IPS DF 4.7 (cell line): ENCODE measurements around the gene PRKAR2B.
"Not testable (repeated sequence)": the region's sequence is repeated elsewhere in the genome, so short reads cannot be mapped to it uniquely, and the experiment has no call there.

Experiments
- DNase-seq: peaks from one replicate; pipeline ENCODE4 v3.0.0-alpha.2; 2013; ENCODE audit warnings: low spot score; ENCODE audit errors: extremely low read depth

PRKAR2B gene

DNA sequence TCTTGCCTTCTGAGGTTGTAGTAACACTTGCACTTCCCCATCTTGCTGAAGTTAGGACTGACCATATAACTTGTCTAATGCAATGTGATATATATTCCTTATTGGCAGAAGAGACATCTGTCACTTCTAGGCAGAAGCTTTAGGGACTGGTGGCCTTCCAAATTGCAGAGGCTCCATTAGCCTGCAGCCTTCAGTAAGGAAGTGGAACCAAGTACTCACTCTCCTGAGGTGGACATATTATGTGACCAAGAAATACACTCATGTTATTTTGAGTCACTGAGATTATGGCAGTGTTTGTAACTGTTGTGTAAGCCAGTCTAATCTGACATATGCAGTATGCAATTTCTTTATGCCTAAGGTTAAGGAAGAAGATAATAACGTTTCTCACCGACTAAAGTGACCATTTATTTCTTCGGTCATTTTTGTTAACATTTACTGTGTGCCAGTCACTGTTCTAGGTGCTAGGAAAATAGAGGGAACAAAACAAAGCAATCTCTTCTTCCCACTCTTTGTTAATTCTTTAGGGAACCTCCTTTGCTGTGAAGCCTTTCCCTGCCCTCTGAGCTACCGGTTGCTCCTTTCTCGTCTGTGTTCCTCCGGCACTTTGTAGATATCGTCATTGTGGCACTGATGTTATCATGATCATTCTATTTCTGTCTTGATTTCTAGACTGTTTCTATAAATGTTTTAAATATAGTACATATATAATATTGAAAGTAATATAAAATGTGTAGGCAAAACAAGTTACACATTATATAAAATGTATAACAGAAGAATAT lies 71.4 kb downstream of the PRKAR2B start:
- DNase-seq: no peak

- DNase-seq: no peak
Observed at GRCh38 chr7:107118109-107118900, 73.8 kb downstream of the PRKAR2B start.

DNA sequence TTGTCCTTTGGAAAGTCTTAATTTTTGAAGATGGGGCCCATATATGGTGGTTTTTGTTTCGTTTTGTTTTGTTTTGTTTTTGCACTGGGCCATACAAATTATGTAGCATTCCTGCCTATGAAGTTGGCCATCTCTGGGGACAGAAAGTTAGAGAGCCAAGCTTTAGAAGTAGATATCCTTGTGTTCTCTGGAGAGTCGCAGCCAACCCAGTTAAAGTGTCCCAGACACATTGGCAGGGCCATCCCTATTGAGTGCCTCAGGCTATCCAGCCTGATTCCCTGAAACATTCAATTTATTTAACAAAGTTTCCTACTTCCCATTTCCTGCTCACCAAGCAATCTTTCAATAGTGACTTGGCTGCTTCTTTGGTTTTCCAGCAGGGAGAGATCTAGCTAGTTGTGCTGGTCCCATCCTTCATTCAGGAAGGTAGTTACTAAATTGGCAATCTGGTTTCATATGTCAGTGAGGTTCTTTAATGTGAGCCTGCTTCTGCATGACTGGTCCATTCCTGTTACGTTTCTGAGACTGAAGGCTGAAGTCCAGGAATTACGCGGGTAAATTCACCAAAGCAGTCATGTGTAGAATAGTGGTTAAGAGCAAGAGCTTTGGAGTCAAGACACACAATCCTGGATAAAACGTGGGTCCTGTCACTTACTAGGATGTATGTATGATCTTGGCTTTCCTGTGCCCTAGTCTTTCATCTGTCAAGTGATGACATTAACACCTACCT lies 75.0 kb downstream of the PRKAR2B start:
- DNase-seq: no peak

DNA sequence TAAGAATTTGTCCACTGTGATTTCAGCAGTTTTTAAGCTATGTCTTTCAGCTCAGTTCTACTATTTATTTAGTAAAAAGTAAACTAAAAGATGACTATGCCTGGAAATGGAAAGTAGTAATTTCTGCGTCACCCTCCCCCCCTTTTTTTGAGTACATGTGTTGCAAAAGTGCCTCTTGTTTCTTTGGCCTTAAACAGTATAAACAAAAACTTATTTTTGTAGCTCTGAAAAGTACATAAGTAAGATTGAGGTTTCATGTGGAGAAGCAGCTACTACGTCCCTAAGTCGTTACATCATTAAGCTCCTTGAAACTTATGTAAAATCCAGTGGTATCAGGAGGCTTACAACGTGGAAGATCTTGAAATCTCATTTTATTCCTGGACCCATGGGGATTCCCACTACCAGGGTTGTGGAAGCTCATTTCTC lies 78.0 kb downstream of the PRKAR2B start:
- DNase-seq: no peak

DNA sequence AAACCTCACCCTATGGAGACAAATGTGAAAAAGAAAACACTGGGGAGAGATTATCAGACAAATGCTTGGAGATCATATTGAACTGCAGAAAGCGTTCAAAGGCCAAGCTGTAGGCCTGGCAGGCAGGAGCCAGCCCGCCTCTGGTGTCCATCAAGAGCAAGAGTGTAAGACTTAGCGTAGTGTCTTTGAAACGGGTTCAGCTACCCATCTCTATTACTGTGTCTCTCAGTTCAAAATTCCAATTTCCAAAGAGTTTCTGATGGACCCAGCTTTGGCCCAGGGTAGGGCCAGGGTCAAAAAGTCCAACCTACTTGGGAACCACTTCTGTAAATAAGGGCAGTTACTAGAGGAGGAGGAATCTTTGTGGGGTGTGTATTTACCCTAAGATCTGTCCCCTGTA lies 78.9 kb downstream of the PRKAR2B start:
- no peak for DNase-seq

DNA sequence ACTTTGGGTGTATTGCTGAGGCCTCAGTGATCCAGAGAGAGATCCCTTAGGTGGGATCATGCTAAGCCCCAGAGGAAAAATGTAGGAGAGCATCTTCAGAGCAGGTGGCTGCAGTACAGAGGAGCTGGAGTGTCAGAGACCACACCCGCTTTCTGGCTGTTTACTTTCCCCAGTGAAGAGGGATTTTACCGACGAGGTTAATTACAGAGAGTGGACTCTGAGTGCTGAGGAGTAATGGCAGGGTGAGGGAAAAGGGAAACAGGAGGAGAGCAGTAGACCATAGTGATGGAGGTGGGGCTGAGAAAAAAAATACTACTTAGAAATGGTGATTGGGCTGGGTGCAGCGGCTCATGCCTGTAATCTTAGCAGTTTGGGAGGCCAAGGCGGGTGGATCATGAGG lies 81.0 kb downstream of the PRKAR2B start:
- DNase-seq: no peak

GRCh38 chr7:107128217-107128616 lies 83.7 kb downstream of the PRKAR2B start:
- DNase-seq: no peak

DNA sequence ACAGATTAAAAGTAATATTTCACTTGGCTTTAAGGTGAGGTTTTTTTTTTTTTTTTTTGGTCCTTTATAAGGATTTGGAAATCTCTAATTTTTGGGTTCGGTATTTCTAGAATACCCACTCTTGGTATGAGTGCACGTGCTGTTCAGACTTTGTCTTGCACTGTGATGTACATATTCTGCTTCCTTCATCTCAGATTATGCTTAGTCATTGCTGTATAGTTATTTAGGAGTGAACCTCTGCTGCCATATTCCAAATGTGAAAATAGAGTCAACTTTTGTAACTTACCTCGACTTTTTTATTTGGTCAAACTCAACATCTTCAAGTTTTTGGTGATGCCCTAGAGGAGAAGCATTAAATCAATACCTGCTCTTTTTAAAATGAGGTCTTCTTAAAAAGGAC lies 84.2 kb downstream of the PRKAR2B start:
- no peak for DNase-seq

DNA sequence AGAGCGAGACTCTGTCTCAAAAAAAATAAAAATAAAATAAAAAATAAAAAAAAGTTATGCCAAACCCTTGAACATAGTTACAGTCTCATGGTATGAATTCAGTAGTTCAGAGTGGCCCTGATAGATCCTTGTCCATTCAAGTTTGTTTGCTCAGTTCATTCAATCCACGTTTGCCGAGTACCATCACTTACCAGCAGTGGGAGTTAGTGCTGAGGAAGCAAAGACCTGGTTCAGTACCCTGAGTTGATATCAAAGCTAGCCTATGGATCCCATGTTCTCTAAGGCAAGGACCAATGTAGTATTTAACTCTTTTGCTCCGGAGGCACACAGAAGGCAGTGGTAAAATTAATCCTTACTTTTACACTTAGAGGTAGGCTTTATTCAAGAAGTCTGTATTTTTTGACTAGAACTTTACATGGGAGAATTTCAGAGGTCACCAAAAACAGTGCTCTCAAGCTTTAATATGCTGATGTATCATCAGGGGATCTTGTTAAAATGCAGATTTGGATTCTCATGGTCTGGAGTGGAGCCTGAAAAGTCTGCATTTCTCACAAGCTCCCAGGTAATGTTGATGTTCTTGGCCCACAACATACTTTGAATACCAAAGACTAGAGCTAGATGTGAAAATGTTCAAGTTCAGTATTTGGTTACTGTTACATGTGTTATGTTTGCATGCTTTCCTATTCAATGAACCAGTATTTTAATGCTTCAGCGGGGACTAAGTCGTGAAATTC lies 86.1 kb downstream of the PRKAR2B start:
- peak; percentile 56 for DNase-seq

DNA sequence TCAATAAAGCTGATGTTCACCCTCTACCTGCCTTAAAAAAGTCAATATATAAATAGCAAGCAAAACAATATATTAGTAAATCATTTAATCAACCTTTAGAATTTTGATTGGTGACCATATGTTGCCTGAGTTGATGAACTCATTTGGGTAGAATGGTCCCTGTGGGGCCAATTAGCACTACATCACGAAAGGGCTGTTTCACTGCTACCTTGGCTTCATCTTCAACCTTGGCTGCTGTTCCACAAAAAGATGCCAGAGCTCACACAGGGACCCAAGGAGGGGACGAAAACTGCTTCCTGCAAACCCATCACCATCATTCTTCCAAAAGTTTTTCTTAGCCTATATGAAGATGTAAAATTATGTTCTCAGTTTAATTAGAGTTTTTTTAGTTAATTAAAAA lies 88.9 kb downstream of the PRKAR2B start:
- no peak for DNase-seq

- no peak for DNase-seq
Observed at GRCh38 chr7:107138696-107139420, 94.4 kb downstream of the PRKAR2B start.

DNA sequence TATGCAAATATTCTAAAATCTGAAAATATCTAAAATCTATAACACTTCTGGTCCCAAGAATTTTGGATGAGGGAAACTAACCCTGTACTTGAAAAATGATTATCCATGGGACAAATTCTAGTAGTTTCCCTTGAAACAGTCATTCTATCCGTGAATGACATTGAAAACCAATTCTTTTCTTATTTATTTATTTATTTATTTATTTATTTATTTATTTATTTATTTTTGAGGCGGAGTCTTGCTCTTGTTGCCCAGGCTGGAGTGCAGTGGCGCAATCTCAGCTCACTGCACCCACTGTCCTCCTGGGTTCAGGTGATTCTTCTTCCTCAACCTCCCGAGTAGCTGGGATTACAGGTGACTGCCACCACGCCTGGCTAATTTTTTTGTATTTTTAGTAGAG lies 99.4 kb downstream of the PRKAR2B start:
- not testable (repeated sequence) for DNase-seq

DNA sequence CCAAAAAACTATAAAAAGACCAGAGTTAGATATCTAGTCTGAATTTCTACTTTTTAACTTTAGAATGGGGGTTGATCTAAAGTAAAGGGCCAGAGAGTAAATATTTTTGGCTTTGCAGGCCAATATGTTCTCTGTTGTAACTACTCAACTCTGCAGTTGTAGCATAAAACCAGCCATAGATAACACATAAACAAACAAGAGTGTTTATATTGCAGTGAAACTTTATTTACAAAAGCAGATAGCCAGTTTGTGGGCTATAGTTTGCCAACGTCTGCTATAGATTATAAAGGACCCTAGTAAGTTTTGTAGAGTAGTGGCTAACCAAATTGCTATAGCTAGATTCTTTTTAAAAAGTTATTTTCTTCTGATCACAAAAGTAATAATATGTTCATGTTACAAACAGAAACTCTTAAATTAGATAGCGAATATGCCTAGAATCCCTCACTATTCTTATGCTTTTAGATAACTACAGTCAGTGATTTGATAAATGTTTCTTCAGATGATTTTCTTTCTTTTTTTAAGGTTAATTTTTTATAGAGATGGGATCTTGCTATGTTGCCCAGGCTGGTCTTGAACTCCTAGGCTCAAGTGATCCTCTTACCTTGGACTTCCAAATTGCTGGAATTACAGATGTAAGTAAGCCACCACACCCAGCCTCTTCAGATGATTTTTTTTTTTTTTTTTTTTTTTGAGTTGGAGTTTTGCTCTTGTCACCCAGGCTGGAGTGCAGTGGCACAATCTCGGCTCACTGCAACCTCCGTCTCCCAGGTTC lies 100.7 kb downstream of the PRKAR2B start:
- no peak for DNase-seq

DNA sequence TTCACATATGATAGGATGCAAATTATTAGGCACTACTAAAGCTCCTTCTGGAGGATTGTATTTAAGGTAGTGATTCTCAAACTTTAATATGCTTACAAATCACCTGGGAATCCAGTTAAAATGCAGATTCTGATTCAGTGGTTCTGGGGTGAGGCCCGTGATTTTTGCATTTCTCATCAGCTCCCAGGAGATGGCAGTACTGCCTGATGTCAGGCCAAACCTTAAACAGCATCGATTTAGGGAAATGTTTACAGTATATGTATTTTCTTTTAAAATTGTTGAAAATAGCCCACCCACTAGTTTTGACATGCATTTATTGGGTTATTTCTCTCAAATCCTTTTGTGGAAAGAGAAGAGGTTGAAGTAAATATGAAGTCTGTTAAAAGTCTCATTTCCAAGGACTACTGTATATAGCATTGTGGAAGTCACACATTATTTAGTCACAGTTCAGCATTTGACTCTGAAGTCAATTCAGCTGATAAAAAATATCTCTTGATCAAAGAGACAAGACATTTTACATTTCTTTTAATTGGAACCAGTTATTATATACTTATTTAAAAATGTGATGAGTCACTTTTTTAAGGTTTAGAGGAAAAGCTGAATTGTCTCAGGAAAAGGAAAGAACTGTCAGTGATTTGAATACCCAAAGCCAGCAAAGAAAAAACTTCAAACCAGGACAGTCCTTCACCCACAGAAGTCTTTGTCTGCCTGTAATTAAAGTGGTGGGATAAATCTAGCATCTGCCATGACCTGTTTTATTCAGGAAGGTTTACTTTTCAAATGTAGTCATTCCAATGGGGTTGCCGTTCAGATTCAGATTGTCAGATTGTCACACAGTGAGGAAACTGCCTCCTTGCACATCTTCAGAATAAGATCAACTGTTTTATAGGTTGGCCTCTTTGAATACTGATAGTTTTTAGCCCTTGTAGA lies 103.2 kb downstream of the PRKAR2B start:
- DNase-seq: no peak

GRCh38 chr7:107148721-107149120 lies 104.2 kb downstream of the PRKAR2B start:
- DNase-seq: no peak

DNA sequence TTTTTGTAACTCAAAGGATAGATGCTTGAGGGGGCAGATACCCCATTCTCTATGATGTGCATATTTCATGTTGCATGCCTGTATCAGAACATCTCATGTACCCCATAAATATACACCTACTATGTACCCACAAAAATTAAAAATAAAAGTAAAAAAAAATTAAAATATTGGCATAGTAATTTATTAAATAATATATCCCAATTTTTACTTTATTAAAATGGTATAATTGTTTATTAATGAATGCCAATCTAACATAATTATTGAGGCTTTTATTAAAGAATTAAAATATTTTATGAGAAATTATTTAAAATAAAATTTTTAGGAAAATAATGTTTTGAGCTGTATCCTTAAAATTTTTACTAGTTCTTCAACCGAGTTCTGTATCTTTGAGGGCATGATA lies 105.4 kb downstream of the PRKAR2B start:
- DNase-seq: no peak

DNA sequence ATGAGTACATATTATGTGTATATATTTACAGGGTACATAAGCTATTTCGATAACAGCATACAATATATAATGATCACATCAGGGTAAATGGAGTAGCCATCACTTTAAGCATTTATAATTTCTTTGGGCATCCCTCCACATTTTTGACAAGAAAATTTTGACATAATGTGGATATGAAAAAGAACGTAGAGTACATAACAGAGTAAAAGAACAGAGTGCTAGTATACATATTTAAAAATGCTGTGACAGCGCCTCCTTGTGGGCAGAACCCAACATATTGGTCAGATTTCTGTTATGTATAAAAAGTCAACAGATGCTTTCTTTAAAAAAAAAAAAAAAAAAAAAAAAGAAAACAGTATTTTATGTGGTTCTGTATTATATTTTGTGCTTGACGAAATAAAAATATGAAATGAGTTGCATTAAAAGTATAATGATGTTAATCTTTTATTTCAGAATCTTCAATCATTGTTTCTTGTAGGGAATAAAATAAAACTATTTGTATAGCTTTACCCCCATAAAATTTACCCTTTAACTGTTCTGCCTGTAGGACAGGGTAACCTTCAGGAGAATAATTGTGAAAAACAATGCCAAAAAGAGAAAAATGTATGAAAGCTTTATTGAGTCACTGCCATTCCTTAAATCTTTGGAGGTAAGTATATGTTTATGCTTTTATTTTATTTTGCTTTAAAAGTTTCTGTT lies 106.0 kb downstream of the PRKAR2B start:
- DNase-seq: no peak

DNA sequence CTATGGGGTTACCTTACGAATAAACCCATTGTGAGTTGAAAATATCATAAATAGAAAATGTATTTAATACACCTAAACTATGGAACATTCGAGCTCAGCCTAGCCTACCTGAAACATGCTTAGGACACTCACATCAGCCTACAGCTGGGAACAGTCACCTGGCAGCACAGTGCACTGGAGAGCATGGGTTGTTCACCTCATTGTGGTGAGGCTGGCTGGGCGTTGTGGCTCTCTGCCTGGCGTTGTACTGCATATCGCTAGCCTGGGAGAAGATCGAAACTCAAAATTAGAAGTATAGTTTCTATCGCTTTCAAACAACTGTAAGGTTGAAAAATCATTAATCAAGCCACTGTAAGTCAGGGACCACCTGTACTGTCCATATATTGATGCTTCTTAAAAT lies 107.0 kb downstream of the PRKAR2B start:
- no peak for DNase-seq
